Activated gamma-delta T cell treated with anti-CD3 and anti-CD28 coated beads, Interleukin-2, amount 50 U/mL, for 16 hours (primary cell): ENCODE data around the gene CHST11.

ENCODE experiments used
- DNase-seq: peaks from one replicate; pipeline ENCODE4 v3.0.0-alpha.2; 2020; ENCODE audit warnings: low read depth

Gene CHST11

GRCh38 chr12:104719700-104720338 is 263.1 kb downstream of the CHST11 start:
- DNase-seq, result no peak

- DNase-seq, result peak; percentile 46
Measured at GRCh38 chr12:104720339-104721038, 263.7 kb downstream of the CHST11 start.

- no peak for DNase-seq
Measured at GRCh38 chr12:104721039-104721405, 264.3 kb downstream of the CHST11 start.

- DNase-seq, result no peak
Measured at GRCh38 chr12:104721936-104722335, 265.2 kb downstream of the CHST11 start.

- DNase-seq, result no peak
Measured at GRCh38 chr12:104722601-104723534, 266.1 kb downstream of the CHST11 start.

GRCh38 chr12:104723895-104724294 is 267.1 kb downstream of the CHST11 start:
- DNase-seq, result no peak

GRCh38 chr12:104724992-104725585 is 268.3 kb downstream of the CHST11 start:
- DNase-seq, result no peak

- no peak for DNase-seq
Measured at GRCh38 chr12:104725610-104726009, 268.9 kb downstream of the CHST11 start.

GRCh38 chr12:104727726-104728465 is 271.1 kb downstream of the CHST11 start:
- no peak for DNase-seq

GRCh38 chr12:104729091-104729490 is 272.3 kb downstream of the CHST11 start:
- DNase-seq, result no peak

GRCh38 chr12:104729610-104730446 is 273.1 kb downstream of the CHST11 start:
- DNase-seq, result no peak

- no peak for DNase-seq
Measured at GRCh38 chr12:104730763-104731162, 274.0 kb downstream of the CHST11 start.

GRCh38 chr12:104733717-104734175 is 277.0 kb downstream of the CHST11 start:
- no peak for DNase-seq

GRCh38 chr12:104734541-104735095 is 277.9 kb downstream of the CHST11 start:
- DNase-seq, result no peak

GRCh38 chr12:104735801-104736200 is 279.1 kb downstream of the CHST11 start:
- DNase-seq, result no peak

GRCh38 chr12:104736307-104736706 is 279.6 kb downstream of the CHST11 start:
- no peak for DNase-seq

- DNase-seq, result no peak
Measured at GRCh38 chr12:104737113-104737512, 280.4 kb downstream of the CHST11 start.

GRCh38 chr12:104737791-104738301 is 281.1 kb downstream of the CHST11 start:
- DNase-seq, result no peak

- no peak for DNase-seq
Measured at GRCh38 chr12:104738331-104738730, 281.6 kb downstream of the CHST11 start.
